Measurements from ENCODE around the gene OR52K1.
"Not testable (repeated sequence)": the region's sequence is repeated elsewhere in the genome, so short reads cannot be mapped to it uniquely, and the experiment has no call there.

The OR52K1 gene

DNA sequence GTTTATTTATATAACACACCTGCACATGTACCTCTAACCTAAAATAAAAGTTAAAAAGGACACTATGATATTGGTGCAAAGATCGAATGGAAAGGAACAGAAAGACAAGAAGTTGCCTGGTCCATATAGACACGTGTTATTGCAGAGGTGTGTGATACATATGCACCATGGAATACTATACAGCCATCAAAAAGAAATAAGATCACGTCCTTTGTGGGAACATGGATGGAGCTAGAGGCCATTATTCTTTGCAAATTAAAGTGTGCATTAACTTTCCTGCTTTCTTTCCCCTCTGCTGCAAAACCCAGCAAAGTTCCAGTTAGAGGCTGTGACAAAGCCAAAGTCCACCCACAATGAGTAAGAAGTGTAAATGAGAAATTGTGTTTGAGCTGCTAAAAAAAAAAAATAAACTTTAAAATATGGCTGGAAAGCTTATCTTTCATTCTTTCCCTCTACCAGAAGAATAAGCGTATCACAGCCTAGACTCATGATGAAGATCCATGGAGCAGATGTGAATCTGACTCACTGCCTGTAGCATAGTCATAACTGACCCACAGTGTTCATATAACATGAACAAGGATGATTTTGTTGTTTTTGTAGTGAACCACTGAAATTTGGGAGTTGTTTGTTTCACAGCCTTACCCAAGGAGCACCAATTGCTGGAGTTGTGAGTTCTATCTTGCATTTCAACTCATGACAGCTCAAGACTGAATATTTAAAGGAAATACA is 9.6 kb downstream of the OR52K1 start:
- DNase-seq (ENCODE audit: low spot score) = no peak

- no peak for DNase-seq (ENCODE audit: low spot score)
These were observed 11.0 kb downstream of the OR52K1 start for GRCh38 chr11:4493480-4493818.

GRCh38 chr11:4495487-4495886 is 13.0 kb downstream of the OR52K1 start:
- no peak for DNase-seq (ENCODE audit: low spot score)

DNA sequence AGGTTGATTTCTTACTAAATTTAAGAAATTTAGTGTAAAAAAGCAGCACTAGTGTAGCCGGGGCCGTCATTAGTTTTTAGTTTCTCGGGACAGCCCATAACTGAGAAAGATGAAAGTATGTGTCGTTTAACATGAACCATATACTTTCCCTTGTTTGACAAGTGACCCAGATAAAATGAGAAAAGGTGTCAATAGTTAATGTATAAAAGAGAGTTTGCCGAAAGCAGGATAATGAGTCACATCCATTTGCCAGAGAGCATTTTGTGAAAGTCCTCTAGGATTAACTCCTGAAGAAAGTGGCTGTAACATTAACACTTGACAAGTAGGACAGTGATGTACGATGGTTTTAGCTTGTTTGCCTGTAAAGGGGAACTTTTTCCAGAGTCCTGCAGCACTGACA is 13.5 kb downstream of the OR52K1 start:
- no peak for DNase-seq (ENCODE audit: low spot score)

DNA sequence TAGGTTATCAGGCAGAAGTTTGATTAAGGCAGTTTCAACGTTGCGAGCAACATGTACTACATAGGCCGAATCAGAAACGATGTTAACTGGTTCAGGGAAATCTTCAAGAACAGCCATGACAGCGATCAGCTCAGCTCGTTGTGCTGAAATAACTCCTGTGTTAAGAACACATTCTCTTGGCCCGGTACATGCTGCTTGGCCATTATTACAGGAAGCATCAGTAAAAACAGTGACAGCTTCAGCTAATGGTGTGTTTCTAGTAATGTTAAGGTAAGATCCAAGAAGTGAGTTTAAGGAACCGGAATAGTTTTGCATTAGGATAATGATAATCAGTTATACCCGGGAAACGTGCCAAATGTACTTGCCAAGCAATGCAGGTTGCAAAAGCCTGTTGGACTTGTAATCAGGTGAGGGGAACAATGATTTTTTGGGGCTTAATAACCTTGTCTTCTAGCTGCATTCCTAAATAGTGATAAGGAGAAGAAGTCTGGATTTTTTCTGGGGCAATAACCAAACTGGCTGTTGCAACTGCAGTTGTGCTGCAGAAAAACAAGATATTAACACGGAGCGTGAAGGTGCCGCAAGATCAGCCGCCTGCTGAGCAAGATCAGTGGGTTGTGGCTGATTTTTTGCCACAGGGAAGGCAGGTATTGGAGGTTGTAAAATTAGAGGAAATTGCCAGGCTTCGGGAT is 14.3 kb downstream of the OR52K1 start:
- no peak for DNase-seq (ENCODE audit: low spot score)

- DNase-seq (ENCODE audit: low spot score) = no peak
These were observed 26.4 kb downstream of the OR52K1 start for GRCh38 chr11:4508886-4509285.

DNA sequence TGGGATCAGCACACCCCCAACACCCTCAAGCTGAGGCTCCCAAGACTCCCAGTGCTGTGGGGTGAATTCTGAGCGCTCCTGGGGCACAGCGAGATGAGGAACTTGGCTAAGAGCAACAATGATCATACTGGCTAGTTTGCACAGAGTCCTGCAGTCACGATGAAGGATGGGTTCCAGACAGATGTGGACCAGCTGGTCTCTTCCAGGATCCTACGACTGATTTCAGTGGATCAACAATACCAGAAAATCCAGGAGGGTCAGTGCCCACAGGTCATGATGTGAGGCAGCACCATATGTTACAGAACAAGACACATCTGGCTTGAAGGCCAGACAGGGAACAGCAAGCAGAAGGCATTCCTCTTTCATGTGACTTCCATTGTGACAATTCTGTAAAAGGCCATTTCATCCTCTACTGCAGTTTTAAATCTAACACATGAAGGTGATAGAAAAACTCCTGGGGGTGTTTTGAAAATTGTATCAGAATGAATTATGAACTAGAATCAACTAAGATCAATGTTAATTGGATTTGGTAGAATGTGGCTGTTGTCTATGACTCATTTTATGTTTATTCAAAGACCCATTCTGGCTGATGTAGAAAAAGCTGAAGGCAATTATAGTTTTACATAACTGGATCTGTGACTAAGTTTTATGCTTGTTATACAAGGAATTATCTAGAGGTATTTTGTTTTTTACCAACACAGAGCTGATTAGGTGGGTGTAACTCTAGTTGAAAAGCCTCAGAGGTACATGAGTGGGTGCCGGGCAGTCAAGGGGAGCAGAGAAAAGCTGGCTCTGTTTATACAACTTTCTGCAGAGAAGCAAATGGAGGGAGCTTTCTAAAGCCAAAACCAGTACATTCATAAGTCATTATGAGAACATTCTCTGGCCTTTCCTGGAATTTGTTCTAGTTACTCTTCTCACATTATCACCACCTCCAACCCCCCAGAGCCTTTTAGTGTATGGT is 29.1 kb downstream of the OR52K1 start:
- no peak for DNase-seq (ENCODE audit: low spot score)

DNA sequence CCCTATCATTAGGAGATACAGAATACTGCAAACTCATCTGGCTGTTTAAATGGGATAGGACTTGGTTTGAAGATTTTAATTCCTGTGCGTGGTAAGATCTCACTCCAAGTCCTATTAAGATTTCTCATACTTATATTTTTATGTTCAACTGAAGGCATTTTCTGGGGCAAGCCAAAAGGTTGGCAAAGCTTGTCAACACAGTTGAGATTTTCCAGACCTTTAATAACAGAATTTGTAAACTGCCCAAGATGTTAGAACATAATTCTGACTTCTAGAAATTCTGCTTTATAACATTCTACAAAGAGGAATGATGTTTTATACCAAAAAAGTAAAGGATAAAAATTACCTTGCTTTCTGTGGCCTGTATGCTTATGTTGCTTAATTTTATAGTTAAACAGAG is 31.8 kb downstream of the OR52K1 start:
- no peak for DNase-seq (ENCODE audit: low spot score)

GRCh38 chr11:4522339-4522738 is 39.9 kb downstream of the OR52K1 start:
- no peak for DNase-seq (ENCODE audit: low spot score)

DNA sequence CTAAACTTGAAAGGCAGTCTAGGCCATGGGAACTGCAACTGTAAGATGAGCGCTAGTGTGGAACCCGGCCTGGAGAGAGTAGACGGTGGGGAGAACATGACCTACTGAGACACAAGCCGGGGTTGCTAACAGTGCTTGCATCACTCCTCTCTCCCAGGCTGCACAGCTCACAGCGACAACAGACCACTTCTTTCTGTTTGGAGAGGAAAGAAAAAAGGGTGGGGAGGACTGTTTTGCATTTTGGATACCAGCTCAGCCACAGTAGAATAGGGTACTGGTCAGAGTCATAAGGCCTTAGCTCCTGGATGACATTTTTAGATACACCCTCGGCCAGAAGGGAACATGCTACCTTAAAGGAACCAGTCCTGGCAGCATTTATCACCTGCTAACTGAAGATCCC is 40.3 kb downstream of the OR52K1 start:
- DNase-seq (ENCODE audit: low spot score) = no peak

- no peak for DNase-seq (ENCODE audit: low spot score)
These were observed 41.2 kb downstream of the OR52K1 start for GRCh38 chr11:4523666-4524065.

DNA sequence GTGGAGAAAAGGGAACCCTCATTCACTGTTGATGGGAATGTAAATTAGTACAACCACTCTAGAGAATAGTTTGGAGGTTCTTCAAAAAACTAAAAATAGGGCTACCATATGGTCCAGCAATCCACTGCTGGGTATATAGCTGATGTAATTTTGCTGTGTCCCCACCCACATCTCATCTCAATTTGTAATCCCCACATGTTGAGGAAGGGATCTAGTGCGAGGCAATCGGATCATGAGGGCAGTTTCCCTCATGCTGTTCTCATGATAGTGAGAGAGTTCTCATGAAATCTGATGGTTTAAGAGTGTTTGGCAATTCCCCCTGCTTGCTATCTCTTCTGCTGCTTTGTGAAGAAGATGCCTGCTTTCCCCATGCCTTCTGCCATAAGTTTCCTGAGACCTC is 45.5 kb downstream of the OR52K1 start:
- no peak for DNase-seq (ENCODE audit: low spot score)

DNA sequence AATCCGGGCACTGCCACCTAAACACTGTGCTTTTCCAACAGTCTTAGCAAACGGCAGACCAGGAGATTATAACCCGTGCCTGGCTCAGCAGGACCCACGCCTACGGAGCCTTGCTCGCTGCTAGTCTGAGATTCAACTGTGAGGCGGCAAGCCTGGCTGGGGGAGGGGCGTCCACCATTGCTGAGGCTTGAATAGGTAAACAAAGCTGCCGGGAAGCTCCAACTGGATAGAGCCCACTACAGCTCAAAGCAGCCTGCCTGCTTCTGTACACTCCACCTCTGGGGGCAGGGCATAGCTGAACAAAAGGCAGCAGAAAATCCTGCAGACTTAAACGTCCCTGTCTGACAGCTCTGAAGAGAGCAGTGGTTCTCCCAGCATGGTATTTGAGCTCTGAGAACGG is 49.2 kb downstream of the OR52K1 start:
- DNase-seq (ENCODE audit: low spot score) = not testable (repeated sequence)

DNA sequence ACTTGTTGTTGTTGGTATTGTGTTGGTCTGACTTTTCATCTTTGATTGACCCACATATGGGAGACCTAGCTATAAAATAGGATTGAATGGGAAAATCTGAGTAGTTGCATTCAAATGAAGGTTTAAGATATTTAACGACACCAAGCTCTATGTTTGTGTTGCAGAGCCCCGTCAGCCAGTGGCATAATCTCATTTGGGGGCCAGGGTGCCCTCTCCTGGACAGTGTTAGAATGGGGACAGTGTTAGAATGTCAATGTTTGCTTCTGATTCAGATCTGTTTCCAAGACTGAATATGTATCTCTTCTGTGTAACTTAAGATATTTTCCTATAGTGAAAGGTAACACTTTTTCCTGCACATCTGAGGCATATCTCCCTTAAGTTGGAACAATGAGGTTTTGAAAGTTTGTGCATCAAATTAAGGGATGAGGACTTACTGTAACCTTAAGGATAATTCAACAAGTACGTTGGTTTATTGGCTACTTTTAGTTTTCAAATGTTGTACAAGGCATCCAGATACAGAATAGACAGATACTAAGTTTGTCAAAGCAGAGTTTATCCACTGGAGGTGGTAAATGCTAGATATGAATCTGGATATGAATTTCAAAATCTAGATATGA is 57.3 kb downstream of the OR52K1 start:
- DNase-seq (ENCODE audit: low spot score) = peak; percentile 31

DNA sequence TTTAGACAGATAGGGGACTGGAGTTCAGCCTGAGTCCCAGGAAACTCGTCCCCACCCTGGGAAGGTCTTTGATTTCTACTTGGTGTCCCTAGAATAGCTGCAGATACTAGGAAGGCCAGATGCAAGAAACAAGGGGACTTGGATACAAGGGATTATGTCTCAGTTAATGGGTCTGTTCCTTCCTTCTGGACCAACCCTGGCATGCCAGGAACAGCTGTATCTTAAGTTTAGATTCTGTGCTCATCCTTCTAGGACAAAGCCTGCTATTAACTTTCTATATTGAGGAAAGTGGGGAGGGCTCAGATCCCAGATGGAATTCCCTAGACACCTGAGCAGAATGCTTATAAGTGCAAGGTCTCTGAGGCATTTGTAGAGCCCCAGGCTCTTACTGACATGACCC is 58.6 kb downstream of the OR52K1 start:
- DNase-seq (ENCODE audit: low spot score) = no peak
